GM18870 (cell line): ENCODE results near the gene LRRC25.

ENCODE experiments used
- ATAC-seq: cut with Tn5 transposase; IDR thresholded peaks from one replicate; pipeline ENCODE4 v1.9.1; 2021; ENCODE audit warnings: moderate library complexity; ENCODE audit not compliant: unreplicated experiment

The LRRC25 gene

GRCh38 chr19:18424890-18425514 is 27.6 kb upstream of the LRRC25 start:
- no peak for ATAC-seq

- no peak for ATAC-seq
Measured at GRCh38 chr19:18424122-18424889, 26.9 kb upstream of the LRRC25 start.

- ATAC-seq = no peak
Measured at GRCh38 chr19:18423258-18424020, 26.0 kb upstream of the LRRC25 start.

GRCh38 chr19:18422530-18423191 is 25.2 kb upstream of the LRRC25 start:
- ATAC-seq = no peak

GRCh38 chr19:18421371-18421959 is 24.0 kb upstream of the LRRC25 start:
- no peak for ATAC-seq

GRCh38 chr19:18420930-18421329 is 23.5 kb upstream of the LRRC25 start:
- no peak for ATAC-seq

- ATAC-seq = no peak
Measured at GRCh38 chr19:18419699-18420460, 22.5 kb upstream of the LRRC25 start.

- ATAC-seq = no peak
Measured at GRCh38 chr19:18419195-18419698, 21.8 kb upstream of the LRRC25 start, which contains the start of gene SSBP4. SSBP4 (plus strand) TSS chr19:18419398; CDS start chr19:18419649, 251 bp downstream.

- no peak for ATAC-seq
Measured at GRCh38 chr19:18418483-18419194, 21.2 kb upstream of the LRRC25 start.

- ATAC-seq = no peak
Measured at GRCh38 chr19:18418029-18418482, 20.6 kb upstream of the LRRC25 start.

GRCh38 chr19:18417250-18418028 is 20.0 kb upstream of the LRRC25 start:
- no peak for ATAC-seq

GRCh38 chr19:18416778-18417249 is 19.4 kb upstream of the LRRC25 start:
- ATAC-seq = no peak

- ATAC-seq = no peak
Measured at GRCh38 chr19:18415178-18415867, 17.9 kb upstream of the LRRC25 start.

- no peak for ATAC-seq
Measured at GRCh38 chr19:18414504-18415177, 17.2 kb upstream of the LRRC25 start.

- ATAC-seq = no peak
Measured at GRCh38 chr19:18412610-18413239, 15.3 kb upstream of the LRRC25 start.

- peak; percentile 39 for ATAC-seq
Measured at GRCh38 chr19:18408053-18408476, 10.6 kb upstream of the LRRC25 start.

- no peak for ATAC-seq
Measured at GRCh38 chr19:18406749-18407148, 9.3 kb upstream of the LRRC25 start.
